ENCODE measurements around the gene UBL7. TPM values are rescaled to one million over a fixed set of nuclear protein-coding genes. Genes with fewer than 3 reads are reported as not detected.

The UBL7 gene
- total RNA-seq, 1 donor from 2014 or later = 48.3 TPM

- intact Hi-C loops (cut with DNase I) = no loop called here
- no peak for DNase-seq (ENCODE audit: low spot score)
Observed at GRCh38 chr15:74400915-74401757, 59.8 kb downstream of the UBL7 start.

DNA sequence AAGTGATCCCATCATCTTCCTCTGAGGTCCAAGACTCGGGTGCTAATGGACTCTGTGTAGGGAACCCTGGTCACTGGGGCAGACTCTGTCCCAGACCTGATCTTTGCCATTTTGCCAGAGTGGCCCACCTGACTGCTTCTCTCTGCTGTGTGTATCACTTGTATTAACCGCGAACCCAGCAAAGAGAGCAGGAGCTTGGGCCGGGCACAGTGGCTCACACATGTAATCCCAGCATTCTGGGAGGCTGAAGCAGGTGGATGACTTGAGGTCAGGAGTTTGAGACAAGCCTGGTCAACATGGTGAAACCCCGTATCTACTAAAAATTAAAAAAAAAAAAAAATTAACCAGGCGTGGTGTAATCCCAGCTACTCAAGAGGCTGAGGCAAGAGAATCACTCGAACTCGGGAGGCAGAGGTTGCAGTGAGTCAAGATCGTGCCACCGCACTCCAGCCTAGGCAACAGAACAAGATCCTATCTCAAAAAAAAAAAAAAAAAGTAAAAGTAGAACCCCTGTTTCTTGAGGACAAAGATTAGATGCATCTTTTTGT is 60.6 kb downstream of the UBL7 start:
- intact Hi-C loops (cut with DNase I) = no loop called here
- no peak for DNase-seq (ENCODE audit: low spot score)

GRCh38 chr15:74399511-74400312 is 61.2 kb downstream of the UBL7 start:
- intact Hi-C loops (cut with DNase I) = no loop called here

DNA sequence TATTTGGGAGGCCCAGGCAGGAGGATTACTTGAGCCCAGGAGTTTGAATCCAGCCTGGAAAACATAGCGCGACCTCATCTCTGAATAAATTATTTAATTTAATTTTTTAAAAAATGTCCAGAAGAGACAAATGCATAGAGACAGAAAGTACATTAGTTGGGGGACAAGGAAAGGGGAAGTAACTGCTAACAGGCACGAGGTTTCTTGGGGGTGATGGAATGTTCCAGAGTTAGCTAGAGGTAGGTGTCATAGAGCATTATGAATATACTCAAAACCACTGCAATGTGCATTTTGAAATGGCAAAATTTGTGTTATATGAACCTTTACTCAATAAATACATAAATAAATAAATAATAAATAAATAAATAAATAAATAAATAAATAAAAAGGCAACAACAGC is 61.9 kb downstream of the UBL7 start:
- intact Hi-C loops (cut with DNase I) = no loop called here
- no peak for DNase-seq (ENCODE audit: low spot score)

More at GRCh38 chr15:74399511-74400312, 61.2 kb downstream of the UBL7 start:
- DNase-seq (ENCODE audit: low spot score) = no peak

GRCh38 chr15:74398183-74398582 is 62.8 kb downstream of the UBL7 start:
- intact Hi-C loops (cut with DNase I) = no loop called here
- no peak for DNase-seq (ENCODE audit: low spot score)

DNA sequence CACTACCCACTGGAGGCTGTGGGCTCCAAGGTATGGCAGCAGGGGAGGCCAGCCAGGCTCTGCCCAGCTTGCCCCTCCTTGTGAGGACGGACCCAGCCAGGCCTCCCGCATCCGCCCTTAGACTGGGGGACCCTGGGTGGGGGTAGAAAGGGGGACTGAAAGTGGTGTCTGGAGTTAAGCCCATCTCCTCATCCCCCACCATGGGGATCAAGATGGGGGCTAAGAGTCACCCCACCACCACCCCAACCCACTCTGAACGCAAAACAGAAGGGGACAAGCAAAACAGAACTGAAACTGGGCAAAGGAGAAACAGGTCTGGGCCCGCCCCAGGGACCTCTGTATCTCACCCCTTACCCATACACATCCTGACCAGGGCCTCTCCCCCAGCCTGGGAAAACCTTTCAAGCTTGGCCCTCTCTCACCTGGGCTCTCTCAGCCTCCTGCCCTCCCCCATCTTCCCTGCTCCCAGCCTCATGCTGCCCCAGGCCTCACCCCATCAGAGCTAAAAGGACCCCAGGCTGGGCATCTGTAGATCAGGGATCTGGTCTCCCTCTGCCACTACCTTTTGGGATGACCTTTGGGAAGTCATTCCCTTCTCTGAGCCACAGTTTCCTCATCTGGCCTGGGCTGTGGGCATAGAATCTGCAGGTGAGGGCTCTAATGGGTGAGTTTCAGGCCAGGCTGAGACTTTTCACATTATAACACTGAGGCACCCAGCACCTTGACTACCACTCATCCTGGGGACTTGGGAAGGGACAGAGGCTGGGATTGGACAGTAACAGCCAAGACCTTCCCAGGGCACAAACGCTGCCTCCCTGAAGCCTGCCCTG is 63.5 kb downstream of the UBL7 start:
- DNase-seq (ENCODE audit: low spot score) = no peak
- intact Hi-C loops (cut with DNase I) = no loop called here

GRCh38 chr15:74396445-74397238 is 64.3 kb downstream of the UBL7 start:
- no peak for DNase-seq (ENCODE audit: low spot score)
- intact Hi-C loops (cut with DNase I) = no loop called here

DNA sequence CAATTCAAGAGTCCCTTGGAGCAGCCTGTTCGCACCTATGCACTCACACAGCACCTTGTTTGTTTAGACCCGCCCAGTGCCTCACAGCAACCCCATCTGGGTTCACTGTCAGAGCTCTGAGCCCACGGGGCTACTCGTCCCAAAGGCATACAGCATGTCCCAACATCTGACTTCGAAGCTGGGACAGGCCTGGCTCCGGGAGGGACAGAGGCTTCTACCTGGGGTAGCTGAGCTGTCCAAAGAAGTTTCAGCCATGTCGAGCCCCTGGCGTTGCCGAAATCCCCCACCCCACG is 64.9 kb downstream of the UBL7 start:
- no peak for DNase-seq (ENCODE audit: low spot score)
- intact Hi-C loops (cut with DNase I) = no loop called here

Small RNA genes within 50 kb of the gene (microRNA-seq; reads per million reads assigned to microRNA genes)
- gene MIR6881 = not detected

Other genes starting within 250 kb of the UBL7 start
- not detected for gene CCDC33, start 224.8 kb downstream of the UBL7 start, total RNA-seq
- 2.5 TPM for gene CYP11A1, start 93.5 kb downstream of the UBL7 start, total RNA-seq
- 1.5 TPM for gene SEMA7A, start 27.2 kb downstream of the UBL7 start, total RNA-seq
- 2.7 TPM for gene ARID3B, start 80.1 kb upstream of the UBL7 start, total RNA-seq
- 53.1 TPM for gene CLK3, start 154.7 kb upstream of the UBL7 start, total RNA-seq
- gene EDC3, start 234.9 kb upstream of the UBL7 start, total RNA-seq = 17.8 TPM